Endothelial cell of hepatic sinusoid (primary cell): ENCODE data around the gene PLEKHA7.
"Not testable (repeated sequence)": the region's sequence is repeated elsewhere in the genome, so short reads cannot be mapped to it uniquely, and the experiment has no call there.

Experiments used
- in situ Hi-C: cut with HindIII; loops from 2 replicates; pipeline ENCODE4 v1.10.0; 2017; ENCODE audit warnings: low sequenced_read_pairs

Gene PLEKHA7

GRCh38 chr11:16979703-16980622 lies 34.3 kb downstream of the PLEKHA7 start:
- in situ Hi-C loops, result loop anchor here (5.0 kb wide), 2 partner anchors 33 to 82 kb away; no protein-coding TSS in a partner anchor

GRCh38 chr11:16977994-16978315 lies 36.3 kb downstream of the PLEKHA7 start:
- in situ Hi-C loops, result no loop called here

- in situ Hi-C loops, result no loop called here
These were observed 36.8 kb downstream of the PLEKHA7 start for GRCh38 chr11:16977136-16977993.

GRCh38 chr11:16976379-16976778 lies 37.8 kb downstream of the PLEKHA7 start:
- in situ Hi-C loops, result no loop called here

DNA sequence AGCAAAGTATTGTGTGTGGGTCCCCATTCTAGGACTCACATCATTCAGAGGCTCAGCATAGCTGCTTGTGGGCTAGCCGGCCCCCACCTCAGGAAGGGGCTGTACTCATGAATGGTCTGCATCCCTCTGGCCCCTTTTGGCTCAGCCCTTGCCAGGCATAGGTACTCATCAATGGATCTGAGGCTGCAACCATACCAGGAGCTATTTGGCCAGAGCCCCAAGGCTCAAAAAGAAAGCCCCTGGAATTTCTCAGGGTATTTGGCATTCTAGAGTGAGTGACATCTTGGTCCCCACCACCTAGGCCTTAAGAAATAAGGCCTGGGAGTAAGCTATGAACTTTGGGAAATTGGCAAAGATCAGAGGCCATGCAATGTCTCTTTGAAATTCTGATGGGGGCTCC lies 38.3 kb downstream of the PLEKHA7 start:
- in situ Hi-C loops, result no loop called here

DNA sequence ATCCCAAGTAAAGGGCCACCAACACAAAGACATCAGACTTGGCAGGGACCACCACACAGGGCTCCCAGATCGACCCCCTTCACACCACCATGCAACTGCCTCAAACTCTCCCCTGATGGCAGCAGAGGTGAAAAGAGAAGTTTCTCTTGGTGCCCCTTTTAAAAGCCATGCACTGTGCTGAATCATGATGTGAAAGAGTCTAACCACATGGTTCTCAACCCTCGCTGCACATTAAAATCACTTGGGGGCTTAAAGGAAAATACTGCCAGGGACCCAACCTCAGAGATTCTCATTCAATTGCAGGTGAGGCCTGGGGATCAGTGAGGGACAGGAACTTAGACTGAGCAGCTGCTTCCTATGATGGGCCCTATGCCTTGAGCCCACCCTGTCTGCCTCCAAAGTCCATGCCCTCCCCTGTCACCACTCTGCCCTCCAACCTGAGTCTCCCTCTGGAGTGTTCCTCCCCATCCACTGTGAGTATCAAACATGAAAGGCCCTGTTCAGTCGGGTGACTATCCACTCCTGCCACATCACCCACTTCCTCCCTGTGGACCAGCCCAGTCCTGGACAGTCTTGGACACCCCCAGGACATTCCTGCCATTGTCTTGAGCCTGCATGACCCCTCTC lies 40.8 kb downstream of the PLEKHA7 start:
- in situ Hi-C loops, result no loop called here

DNA sequence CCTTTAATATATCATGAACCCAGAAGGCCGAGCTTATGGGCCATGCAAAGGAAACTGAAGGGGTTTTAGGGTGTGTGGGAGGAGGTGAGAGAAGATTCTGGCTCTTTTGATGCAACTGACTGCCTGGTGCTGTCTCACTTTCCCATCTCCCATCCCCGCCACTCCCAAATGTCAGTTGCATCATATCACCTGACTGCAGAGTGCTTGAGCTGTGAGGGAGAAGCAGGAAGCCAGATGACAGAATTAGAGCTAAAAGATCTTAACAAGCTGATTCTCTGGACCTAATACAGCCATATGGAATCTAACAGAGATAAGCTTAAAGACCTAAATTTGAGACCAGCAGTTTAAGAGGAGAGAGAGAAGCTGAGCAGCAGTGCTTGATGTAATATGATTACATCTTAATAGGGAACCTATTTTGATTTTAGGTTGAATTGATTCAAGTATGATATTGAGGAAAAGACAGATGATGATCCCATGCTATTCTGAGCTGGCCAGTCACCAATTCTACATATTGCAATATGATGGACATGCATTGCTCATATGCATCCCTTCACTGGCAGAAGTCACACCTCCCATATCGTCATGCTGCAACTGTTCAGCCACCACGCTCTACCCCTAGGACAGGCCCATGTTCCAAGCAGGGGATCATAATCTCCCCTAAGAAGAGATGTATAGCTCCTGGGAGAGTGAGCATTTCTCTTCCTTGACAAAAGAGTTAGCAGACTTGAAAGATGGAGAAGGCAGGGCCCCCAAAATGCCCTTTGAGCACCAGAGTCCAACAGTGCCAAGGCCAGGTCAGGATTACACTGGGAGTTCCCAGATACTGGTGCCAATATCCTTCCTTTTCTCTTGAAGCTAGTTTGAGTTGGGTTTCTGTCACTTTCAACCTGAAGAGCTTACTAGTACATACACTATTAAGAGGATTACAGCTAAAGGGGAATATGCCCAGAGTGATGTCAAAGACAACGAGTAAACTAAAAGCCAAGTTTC lies 44.9 kb downstream of the PLEKHA7 start:
- in situ Hi-C loops, result no loop called here

- in situ Hi-C loops, result no loop called here
These were observed 46.0 kb downstream of the PLEKHA7 start for GRCh38 chr11:16968196-16968595.

- in situ Hi-C loops, result no loop called here
These were observed 47.1 kb downstream of the PLEKHA7 start for GRCh38 chr11:16966930-16967671.

DNA sequence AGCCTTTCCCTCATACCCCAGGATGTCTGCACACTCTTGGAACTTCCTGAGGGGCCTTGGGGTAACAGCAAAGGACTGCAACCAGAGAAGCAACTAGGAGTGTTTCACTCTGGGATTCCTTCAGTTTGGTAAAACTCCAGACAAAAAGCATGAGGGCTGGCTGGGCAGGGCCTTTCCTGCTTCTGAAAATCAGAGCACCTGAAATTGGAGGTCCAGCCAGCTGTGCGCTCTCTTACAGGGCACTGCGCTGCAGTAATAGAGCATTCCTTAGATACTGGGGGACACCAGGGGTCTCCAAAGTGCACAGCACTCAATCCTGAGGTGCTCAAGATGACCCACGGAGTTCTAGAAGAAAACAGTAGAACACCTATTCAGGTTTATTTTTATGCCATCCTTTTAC lies 49.7 kb downstream of the PLEKHA7 start:
- in situ Hi-C loops, result no loop called here

- in situ Hi-C loops, result no loop called here
These were observed 50.8 kb downstream of the PLEKHA7 start for GRCh38 chr11:16963316-16963876.

DNA sequence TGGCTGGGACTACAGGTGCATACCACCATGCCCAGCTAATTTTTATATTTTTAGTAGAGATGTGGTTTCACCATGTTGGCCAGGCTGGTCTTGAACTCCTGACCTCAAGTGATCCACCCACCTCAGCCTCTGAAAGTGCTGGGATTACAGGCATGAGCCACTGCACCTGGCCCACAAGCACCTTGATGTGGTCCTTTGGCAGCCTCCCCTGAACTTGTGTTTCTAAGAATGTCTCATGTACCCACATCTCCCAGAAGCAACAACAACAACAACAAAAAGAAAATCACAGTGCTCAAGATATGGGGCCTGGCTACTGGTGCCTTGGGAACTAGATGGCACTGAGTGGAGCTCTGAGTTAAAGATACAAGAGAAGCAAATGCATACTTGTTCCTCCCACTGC lies 51.6 kb downstream of the PLEKHA7 start:
- in situ Hi-C loops, result not testable (repeated sequence)

DNA sequence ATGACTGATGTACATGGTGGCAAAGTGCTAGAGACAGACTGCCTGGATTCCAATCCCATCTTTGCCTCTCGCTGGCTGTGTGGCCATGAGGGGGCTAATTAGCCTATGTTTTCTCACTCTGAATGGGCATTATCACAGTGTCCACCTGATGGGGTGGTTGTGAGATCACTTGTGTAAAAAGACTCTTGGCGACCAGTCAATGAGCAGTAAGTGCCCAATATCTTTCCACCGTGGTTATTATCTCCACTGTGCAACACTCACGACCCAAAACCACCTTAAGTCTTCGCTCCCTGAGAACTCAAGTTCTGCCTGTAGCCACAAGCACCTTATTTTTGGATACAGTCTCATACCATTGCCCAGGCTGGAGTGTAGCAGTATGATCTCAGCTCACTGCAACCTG lies 52.1 kb downstream of the PLEKHA7 start:
- in situ Hi-C loops, result no loop called here

- in situ Hi-C loops, result no loop called here
These were observed 54.0 kb downstream of the PLEKHA7 start for GRCh38 chr11:16960250-16960649.

DNA sequence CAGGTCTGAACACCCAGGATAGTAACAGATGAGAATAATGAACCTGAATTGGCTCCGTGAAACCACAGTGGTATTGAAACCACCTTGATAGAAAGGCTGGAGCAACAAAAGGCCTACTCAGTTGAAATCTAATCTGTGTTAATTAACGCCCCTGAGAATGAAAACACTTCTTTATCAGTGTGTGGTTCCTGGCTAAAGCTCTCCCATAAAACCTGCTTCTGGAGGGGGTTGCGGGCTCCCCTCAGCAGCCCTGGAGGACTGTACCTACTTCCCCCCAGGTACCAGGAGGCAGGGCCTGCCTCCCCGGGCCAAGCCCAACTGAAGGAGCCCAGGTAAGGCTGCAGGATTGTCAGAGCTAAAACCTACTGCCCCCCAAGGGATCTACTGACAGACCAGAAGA lies 54.6 kb downstream of the PLEKHA7 start:
- in situ Hi-C loops, result no loop called here

DNA sequence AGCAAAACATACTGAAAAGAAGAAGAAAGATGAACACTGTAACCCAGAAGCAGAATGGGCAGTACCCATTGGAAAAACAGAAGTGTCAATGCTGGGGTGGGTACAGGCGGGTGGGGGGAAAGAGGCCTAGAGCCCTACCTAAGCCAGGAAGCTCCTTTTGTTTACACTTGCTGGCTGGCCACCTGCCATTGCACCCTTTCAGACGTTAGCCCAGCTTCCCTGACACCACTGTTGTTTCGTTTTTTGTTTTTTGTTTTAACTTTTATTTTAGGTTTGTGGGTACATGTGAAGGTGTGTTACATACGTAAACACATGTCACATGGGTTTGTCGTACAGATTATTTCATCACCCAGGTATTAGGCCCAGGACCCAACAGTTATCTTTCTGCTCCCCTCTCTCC lies 55.4 kb downstream of the PLEKHA7 start:
- in situ Hi-C loops, result no loop called here

DNA sequence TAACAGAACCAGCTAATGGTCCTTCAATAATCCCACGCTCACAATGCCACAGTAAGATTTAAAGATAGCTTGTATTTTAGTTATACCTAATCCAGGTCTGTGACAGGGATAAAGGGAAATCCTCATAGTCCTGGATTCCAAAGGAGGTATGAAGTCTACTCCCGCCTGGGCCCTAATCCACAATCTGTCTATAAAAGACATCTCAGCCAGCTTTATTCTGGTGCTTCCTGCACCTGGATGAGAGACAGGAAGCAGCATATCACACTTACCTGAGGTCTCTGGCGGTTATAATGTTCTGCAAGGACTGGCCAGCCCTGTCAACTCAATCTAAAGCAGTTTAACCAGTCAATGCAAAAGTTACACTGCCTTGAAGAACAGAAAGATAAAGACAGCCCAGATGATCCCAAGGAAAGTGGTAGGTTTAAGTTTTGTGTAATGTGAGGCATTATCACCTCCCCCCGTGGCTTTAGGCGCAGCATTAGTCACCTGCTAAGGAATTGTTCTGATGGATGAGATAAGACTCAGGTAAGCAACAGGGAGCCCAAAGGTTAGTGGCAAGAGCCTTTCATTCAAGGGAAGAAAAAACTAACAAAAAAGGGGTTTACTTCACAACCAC lies 57.6 kb downstream of the PLEKHA7 start:
- in situ Hi-C loops, result no loop called here

DNA sequence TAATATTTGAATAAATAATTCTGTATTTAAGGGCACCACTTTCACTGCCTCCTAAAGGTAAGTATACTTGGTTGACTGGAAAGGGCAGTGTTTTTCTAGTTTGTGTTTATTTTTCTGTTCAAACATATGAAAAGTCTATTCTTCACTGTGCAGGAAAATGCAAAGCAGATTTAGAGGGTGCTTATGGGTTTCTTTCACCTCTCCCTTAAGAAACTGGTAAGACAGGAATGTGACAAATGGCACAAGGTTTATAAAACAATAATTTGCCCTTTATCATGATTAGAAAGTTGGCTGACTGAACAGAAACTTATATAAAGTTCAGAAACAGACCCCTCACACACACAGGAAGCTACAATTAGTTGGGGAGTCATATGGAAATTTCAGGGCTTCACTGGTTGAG lies 60.6 kb downstream of the PLEKHA7 start:
- in situ Hi-C loops, result no loop called here
